Measurements from ENCODE around the gene PLCD3. TPM values are rescaled to one million over a fixed set of nuclear protein-coding genes. Genes with fewer than 3 reads are reported as not detected.

PLCD3 gene
- total and polyA plus RNA-seq, 10 of the 15 experiments (the other 5 are each of a cell fraction or from before 2014, with no cell fraction given) = 0.02 to 1.6 (median 0.44) TPM

DNA sequence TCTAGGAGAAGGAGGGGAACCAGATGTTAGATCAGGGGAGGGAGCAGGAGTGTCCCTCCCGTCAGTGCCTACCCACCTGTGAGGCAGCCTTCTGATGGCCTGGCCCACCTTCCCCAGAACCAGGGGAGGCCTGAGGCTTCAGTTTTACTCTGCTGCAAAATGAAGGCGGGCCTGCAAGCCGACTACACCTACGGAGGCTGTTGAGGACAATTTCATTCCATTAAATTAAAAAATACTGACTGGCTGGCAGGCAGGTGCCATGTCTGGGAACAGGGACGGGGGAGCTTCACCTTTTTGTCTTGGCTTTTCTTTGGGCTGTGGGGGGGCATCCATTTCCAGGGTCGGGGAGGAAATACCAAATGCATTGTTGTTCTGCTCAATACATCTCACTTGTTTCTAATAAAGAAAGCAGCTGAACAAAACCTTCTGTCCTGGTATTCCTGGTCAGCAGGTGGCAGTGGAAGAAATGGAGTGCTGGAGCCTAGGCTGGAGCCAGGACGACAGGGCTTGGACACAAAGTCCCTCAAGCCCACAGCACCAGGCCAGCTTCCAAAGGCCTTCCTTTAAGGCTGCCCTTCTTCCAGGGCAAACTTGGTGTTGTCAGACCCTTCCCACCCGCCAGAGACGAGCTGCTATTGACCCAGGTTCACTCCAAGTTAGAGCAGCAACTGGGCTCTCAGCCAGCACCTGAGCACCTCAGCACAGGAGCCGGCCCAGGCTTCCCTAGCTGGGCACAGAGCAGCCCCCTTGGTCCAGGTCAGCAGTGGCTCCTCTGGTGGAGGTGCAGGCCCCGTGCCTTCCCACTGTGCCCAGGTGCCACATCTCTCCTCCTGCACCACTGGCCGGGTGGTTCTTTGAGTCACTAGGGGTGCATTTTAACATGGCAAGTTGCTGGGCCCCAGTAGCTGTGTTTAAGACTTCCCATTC is 23.5 kb downstream of the PLCD3 start:
- no peak for FAIRE-seq
- no peak for DNase-seq (ENCODE audit: low read depth, low spot score)
- SMC1A ChIA-PET (ENCODE audit: uncharacterized antibody, unreplicated experiment) = interaction anchor here (0.9 to 1.0 kb wide), 2 partner anchors 188 to 191 kb away, joined by 3 to 4 read pairs; no protein-coding TSS in a partner anchor
- TF ChIP-seq POLR2A (IDR thresholded peaks at IDR 0.05; ENCODE audit: low read depth, low read length) = 0 out of 2 replicates have a peak, but pooled peaks have one; percentile 27
- no peak for TF ChIP-seq CREB1 (IDR thresholded peaks at IDR 0.05; ENCODE audit: low read depth)
- TF ChIP-seq, protein P1, sequence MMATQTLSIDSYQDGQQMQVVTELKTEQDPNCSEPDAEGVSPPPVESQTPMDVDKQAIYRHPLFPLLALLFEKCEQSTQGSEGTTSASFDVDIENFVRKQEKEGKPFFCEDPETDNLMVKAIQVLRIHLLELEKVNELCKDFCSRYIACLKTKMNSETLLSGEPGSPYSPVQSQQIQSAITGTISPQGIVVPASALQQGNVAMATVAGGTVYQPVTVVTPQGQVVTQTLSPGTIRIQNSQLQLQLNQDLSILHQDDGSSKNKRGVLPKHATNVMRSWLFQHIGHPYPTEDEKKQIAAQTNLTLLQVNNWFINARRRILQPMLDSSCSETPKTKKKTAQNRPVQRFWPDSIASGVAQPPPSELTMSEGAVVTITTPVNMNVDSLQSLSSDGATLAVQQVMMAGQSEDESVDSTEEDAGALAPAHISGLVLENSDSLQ (IDR thresholded peaks at IDR 0.05) = no peak
- no peak for TF ChIP-seq RAD21 (IDR thresholded peaks at IDR 0.05; ENCODE audit: insufficient read depth, low read depth, low read length)
- no peak for TF ChIP-seq MAX (IDR thresholded peaks at IDR 0.05; ENCODE audit: low read depth, low read length)
- Histone ChIP-seq H3K36me3 (ENCODE audit: control insufficient read depth in 2 of 2, insufficient read depth in 2 of 2, low read length in 1 of 2) (peaks cover 34 to 38% of the 10 kb centered on the region in 2 experiments), H3K27me3 (replicated peaks in 1 of 2; ENCODE audit: control insufficient read depth in 2 of 2, insufficient read depth in 2 of 2, low read length in 1 of 2) (no peaks in the 10 kb centered on the region), H3K4me3 (no peak overlapping the region), H3K27ac (ENCODE audit: control insufficient read depth, insufficient read depth) (no peak overlapping the region), H3K9me3 (replicated peaks; ENCODE audit: control insufficient read depth, insufficient read depth, low read length) (no peaks in the 10 kb centered on the region), H2AFZ (ENCODE audit: control insufficient read depth, low read depth, low read length) (no peak overlapping the region), H3K4me2 (ENCODE audit: control insufficient read depth, insufficient read depth) (no peak overlapping the region), H3K79me2 (ENCODE audit: control insufficient read depth, insufficient read depth, low read length) (no peaks in the 10 kb centered on the region), H3K9ac (ENCODE audit: control insufficient read depth, insufficient read depth, low read length) (no peak overlapping the region), H3K4me1 (ENCODE audit: control insufficient read depth, insufficient read depth, low read length) (peaks cover 11% of the 10 kb centered on the region; the same call in 1 of the 2 replicates), H4K20me1 (ENCODE audit: control insufficient read depth, insufficient read depth) (peaks cover 3% of the 10 kb centered on the region; the same call in 1 of the 2 replicates)
- no TSS peak for BruUV-seq (replicated peaks)
- CTCF ChIA-PET = interaction anchor here (0.9 to 2.6 kb wide), 3 partner anchors 10 to 26 kb away, joined by 3 to 10 read pairs (median 7); partner anchors contain the start of gene ACBD4
- intact Hi-C loops (cut with micrococcal nuclease; ENCODE audit: unreplicated experiment) = no loop called here
- POLR2A ChIA-PET = interaction anchor here (0.5 to 1.2 kb wide), 2 partner anchors 9 to 20 kb away, joined by 4 to 5 read pairs; no protein-coding TSS in a partner anchor
- RAD21 ChIA-PET (ENCODE audit: unreplicated experiment) = interaction anchor here (0.6 kb wide), 1 partner anchor 333 kb away, joined by 3 read pairs; no protein-coding TSS in a partner anchor
- in situ Hi-C loops (cut with MboI) = loop anchor here (10.0 kb wide), 1 partner anchor 184 kb away; no protein-coding TSS in a partner anchor
- WGBS (ENCODE audit: insufficient coverage, insufficient replicate concordance, low lambda C conversion rate, missing lambda C conversion rate) = 80% methylated on average over 12 of the region's 12 CpGs
- ATAC-seq = no peak
